ENCODE measurements around the gene CARD19. TPM values are rescaled to one million over a fixed set of nuclear protein-coding genes. Genes with fewer than 3 reads are reported as not detected.

The CARD19 gene
- polyA plus RNA-seq, 1 donor (not counting 4 experiments of a cell fraction or from before 2014, with no cell fraction given) = 36.7 TPM

- FAIRE-seq = no peak
Measured at GRCh38 chr9:93077367-93077766, 18.6 kb upstream of the CARD19 start.

GRCh38 chr9:93077811-93078210, 18.2 kb upstream of the CARD19 start:
- H3K9me3 ChIP-seq (ENCODE audit: control insufficient read depth, low read depth, low read length) = no peaks in the 10 kb centered on the region
- no peaks in the 10 kb centered on the region for H3K9me1 ChIP-seq (ENCODE audit: control insufficient read depth, extremely low read depth, insufficient read depth, low read length)
- no peaks in the 10 kb centered on the region for H3K4me1 ChIP-seq (ENCODE audit: control insufficient read depth, extremely low read depth, insufficient read depth, low read length)
- dilution Hi-C loops (cut with MboI; ENCODE audit: extremely low pct_ligation_motif_present, low sequenced_read_pairs) = no loop called here
- DNase-seq (ENCODE audit: low read depth, low spot score) (no peak), FAIRE-seq (no peak)
- TF ChIP-seq EZH2 (IDR thresholded peaks at IDR 0.05; ENCODE audit: low read length) = no peak
- TF ChIP-seq CTCF (optimal IDR thresholded peaks at IDR 0.05 in 1 of 3, IDR thresholded peaks at IDR 0.05 in 1 of 3, conservative IDR thresholded peaks at IDR 0.05 in 1 of 3; ENCODE audit: extremely low read depth in 1 of 3, insufficient read depth in 2 of 3, low read length in 3 of 3) = no peak
- no peaks in the 10 kb centered on the region for H4K20me1 ChIP-seq (ENCODE audit: control insufficient read depth, extremely low read depth, insufficient read depth, low read length)
- H3K27me3 ChIP-seq (ENCODE audit: control insufficient read depth, extremely low read depth, insufficient read depth, low read length) = peaks cover 3% of the 10 kb centered on the region
- no peak overlapping the region for H2AFZ ChIP-seq (ENCODE audit: control insufficient read depth, low read length)
- H3K27ac ChIP-seq (ENCODE audit: control insufficient read depth, insufficient read depth, low read length) = no peak overlapping the region
- H3K36me3 ChIP-seq (ENCODE audit: control insufficient read depth in 2 of 2, extremely low read depth in 1 of 2, insufficient read depth in 2 of 2, low read length in 2 of 2) = no peaks in the 10 kb centered on the region
- H3K9ac ChIP-seq (ENCODE audit: control insufficient read depth, extremely low read depth, insufficient read depth, low read length) = no peak overlapping the region
- H3K4me2 ChIP-seq (ENCODE audit: control insufficient read depth, extremely low read depth, insufficient read depth, low read depth, low read length) = no peak overlapping the region
- H3K79me2 ChIP-seq (ENCODE audit: control insufficient read depth, insufficient read depth, low read length) = no peaks in the 10 kb centered on the region
- no peak overlapping the region for H3K4me3 ChIP-seq (ENCODE audit: control insufficient read depth in 2 of 3, extremely low read depth in 1 of 3, insufficient read depth in 2 of 3, low read depth in 1 of 3, low read length in 3 of 3)

More at GRCh38 chr9:93077367-93077766, 18.6 kb upstream of the CARD19 start:
- Histone ChIP-seq H3K4me3 (ENCODE audit: control insufficient read depth in 2 of 3, extremely low read depth in 1 of 3, insufficient read depth in 2 of 3, low read depth in 1 of 3, low read length in 3 of 3) (no peak overlapping the region), H3K4me2 (ENCODE audit: control insufficient read depth, extremely low read depth, insufficient read depth, low read depth, low read length) (no peak overlapping the region), H4K20me1 (ENCODE audit: control insufficient read depth, extremely low read depth, insufficient read depth, low read length) (no peaks in the 10 kb centered on the region), H3K9me1 (ENCODE audit: control insufficient read depth, extremely low read depth, insufficient read depth, low read length) (no peaks in the 10 kb centered on the region), H2AFZ (ENCODE audit: control insufficient read depth, low read length) (no peak overlapping the region), H3K27ac (ENCODE audit: control insufficient read depth, insufficient read depth, low read length) (no peak overlapping the region), H3K79me2 (ENCODE audit: control insufficient read depth, insufficient read depth, low read length) (no peaks in the 10 kb centered on the region), H3K9ac (ENCODE audit: control insufficient read depth, extremely low read depth, insufficient read depth, low read length) (no peak overlapping the region), H3K36me3 (ENCODE audit: control insufficient read depth in 2 of 2, extremely low read depth in 1 of 2, insufficient read depth in 2 of 2, low read length in 2 of 2) (no peaks in the 10 kb centered on the region), H3K9me3 (ENCODE audit: control insufficient read depth, low read depth, low read length) (no peaks in the 10 kb centered on the region), H3K27me3 (ENCODE audit: control insufficient read depth, extremely low read depth, insufficient read depth, low read length) (peaks cover 3% of the 10 kb centered on the region), H3K4me1 (ENCODE audit: control insufficient read depth, extremely low read depth, insufficient read depth, low read length) (no peaks in the 10 kb centered on the region)
- dilution Hi-C loops (cut with MboI; ENCODE audit: extremely low pct_ligation_motif_present, low sequenced_read_pairs) = no loop called here
- no peak for DNase-seq (ENCODE audit: low read depth, low spot score)
- TF ChIP-seq CTCF (optimal IDR thresholded peaks at IDR 0.05 in 1 of 3, IDR thresholded peaks at IDR 0.05 in 1 of 3, conservative IDR thresholded peaks at IDR 0.05 in 1 of 3; ENCODE audit: extremely low read depth in 1 of 3, insufficient read depth in 2 of 3, low read length in 3 of 3) = no peak
- TF ChIP-seq EZH2 (IDR thresholded peaks at IDR 0.05; ENCODE audit: low read length) = no peak
